NCI-H774 (cell line): Measurements from ENCODE around the gene SLC8A3.
"Not testable (repeated sequence)": the region's sequence is repeated elsewhere in the genome, so short reads cannot be mapped to it uniquely, and the experiment has no call there.

ENCODE experiments used
- DNase-seq: peaks from one replicate; lab custom pipeline; 2025; lab: John Stamatoyannopoulos, UW

The SLC8A3 gene, protein sequence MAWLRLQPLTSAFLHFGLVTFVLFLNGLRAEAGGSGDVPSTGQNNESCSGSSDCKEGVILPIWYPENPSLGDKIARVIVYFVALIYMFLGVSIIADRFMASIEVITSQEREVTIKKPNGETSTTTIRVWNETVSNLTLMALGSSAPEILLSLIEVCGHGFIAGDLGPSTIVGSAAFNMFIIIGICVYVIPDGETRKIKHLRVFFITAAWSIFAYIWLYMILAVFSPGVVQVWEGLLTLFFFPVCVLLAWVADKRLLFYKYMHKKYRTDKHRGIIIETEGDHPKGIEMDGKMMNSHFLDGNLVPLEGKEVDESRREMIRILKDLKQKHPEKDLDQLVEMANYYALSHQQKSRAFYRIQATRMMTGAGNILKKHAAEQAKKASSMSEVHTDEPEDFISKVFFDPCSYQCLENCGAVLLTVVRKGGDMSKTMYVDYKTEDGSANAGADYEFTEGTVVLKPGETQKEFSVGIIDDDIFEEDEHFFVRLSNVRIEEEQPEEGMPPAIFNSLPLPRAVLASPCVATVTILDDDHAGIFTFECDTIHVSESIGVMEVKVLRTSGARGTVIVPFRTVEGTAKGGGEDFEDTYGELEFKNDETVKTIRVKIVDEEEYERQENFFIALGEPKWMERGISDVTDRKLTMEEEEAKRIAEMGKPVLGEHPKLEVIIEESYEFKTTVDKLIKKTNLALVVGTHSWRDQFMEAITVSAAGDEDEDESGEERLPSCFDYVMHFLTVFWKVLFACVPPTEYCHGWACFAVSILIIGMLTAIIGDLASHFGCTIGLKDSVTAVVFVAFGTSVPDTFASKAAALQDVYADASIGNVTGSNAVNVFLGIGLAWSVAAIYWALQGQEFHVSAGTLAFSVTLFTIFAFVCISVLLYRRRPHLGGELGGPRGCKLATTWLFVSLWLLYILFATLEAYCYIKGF

DNA sequence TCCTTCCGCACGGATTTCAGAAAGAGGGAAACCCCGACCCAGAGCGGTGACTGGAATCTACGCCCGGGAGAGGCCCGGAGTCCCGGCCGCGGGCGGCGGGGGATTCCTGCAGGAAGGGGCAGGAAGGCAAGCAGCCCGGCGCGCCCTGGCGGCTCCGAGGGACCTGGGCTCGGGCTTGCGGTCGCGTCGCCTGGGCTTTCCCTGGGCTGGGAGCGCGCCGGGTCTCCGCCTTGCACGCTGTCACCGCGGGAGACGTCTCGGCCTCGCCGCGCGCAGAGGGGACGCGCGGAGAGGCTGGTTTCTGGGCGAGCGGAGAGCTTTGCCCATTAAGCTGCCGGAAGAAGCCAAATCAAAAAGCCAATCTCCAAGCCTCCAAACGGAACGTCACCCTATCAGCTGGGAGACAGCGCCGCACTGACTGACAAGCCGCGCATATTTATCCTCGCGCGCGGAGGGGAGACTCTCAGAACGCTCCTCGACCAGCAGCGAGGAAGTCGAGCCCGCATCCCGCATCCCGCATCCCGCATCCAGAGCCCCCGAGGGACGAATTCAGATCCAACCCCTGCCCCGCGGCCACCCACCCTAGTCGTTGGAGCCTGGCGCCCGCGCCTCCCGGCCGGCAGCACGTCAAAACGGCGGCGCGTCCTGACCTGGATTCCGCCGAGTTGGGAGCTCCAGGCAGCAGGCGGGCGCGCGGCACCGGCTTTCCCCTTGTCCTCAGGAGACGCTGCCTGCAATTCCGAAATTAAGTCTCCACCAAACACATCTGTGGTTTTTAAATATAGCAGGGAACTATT is at the start of gene SLC8A3:
TSS of gene SLC8A3 (minus strand) at position 293 of the 797 bp plus-strand sequence. CDS start 20,529 bp downstream, outside the sequence.
- DNase-seq = no peak

DNA sequence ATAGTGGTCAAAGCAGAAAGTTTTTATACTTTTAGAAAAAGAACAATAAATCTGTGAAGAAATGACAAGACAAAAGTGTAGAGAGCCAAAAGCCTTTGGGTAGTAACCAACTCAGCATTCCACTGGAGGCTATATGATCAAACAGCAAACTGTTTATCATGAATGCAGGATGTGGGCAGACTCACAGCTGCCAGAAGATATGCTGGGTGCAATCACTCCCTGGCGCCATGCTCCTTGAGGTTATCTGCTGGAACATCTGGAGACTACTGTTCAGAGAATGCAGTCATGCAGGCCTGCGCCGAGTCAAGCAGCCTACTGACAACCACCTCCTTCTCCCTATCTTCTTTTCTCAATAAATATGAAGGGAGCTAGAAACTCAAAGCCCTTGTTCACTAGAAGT is 49.0 kb upstream of the SLC8A3 start:
- DNase-seq = no peak

DNA sequence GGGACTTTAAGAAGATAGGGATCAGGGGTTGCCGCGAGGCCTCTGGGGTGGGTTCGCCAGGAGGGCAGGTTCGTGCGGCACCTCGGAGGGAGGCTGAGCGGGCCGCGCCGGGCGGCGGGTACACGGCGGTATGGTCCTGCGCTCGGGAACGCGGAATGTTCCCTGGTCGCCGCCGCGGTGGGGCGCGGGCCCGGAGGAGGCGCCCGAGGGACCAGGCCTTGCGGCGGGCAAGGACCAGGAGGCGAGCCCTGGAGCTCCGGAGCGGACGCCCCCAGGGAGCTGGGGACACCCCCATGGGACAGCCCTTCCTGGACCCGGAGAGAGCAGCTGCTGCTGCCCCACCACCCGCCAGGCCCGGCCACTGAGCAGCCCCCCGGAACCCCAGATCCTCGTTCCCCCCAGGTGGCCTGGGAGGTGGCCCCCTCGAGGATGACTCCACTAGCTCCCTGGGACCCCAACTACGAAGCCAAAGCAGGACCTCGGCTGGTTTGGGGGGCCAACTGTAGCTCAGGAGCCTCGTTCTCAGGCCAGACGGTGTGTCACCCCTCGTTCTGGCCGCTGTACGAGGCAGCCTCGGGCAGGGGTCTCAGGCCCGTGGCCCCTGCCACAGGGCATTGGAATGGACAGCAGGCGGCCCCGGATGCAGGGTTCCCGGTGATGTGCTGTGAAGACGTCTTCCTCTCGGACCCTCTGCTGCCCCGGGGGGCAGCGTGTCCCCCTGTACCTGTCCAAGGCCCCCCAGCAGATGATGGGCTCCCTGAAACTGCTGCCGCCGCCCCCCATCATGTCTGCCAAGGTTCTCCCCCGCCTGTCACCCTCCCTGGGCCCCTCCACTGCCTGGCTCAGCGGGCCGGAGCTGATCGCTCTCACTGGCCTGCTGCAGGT is 45.6 kb upstream of the SLC8A3 start:
- no peak for DNase-seq

DNA sequence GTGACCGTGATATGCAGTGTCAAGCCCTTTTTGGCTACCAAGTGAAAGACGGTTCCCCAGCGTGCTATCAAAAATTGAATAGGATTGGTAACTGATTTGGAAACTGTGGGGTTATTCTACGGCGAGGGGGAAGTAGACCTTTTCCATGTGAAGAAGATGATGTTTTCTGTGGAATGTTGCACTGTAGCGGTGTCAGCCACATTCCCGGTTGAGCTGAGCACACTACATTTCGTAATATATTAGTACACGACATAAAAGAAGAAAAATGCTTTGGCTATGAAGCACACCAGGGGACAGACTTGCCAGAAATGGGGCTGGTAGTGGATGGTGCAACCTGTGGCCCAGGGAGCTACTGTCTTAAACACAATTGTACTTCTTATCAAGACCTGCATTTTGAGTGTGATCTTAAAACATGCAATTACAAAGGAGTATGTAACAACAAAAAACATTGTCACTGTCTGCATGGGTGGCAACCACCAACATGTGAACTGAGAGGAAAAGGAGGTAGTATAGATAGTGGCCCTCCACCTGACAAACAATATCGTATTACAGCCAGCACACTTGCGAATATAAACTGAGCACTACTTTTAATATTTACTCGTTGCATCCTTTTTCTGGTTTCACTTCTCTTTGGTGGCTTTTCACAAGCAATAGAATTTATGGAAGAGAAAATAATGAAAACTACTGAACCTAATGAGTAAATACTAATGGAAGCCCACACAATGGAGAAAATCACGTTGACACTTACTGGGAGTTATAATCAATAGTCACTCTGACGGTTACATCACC is 43.2 kb upstream of the SLC8A3 start:
- DNase-seq = not testable (repeated sequence)

DNA sequence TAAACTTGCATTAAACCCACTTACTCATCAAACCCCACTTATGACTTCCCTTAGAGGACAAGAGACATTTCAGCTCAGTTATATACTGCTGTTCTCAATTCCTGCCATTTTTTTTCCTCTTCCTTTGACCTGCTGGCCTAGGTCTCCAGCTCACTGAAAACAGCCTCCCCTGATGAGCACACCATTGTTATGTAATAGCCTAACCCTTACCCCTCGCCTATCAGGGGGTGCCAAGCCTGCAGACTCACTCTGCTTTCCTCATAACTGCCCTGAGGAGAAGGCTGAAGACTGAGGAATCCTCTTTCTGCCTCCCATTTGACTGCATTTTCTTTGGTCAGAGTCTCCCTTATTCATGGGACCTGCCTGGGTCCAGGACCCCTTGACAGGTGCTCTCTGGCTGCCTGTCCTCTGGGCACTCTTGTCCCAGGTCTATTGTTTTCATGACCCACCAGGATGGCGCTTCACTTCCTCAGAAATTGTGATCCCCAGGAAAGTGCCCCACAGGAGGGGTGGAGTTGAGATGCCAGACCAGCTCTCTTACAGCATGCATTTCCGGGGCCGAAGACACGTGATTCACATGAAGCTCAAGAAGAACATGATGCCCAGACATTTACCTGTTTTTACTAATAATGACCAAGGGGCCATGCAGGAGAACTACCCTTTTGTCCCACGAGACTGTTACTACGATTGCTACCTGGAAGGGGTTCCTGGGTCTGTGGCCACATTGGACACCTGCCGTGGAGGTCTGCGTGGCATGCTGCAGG is 41.3 kb upstream of the SLC8A3 start:
- DNase-seq = not testable (repeated sequence)

DNA sequence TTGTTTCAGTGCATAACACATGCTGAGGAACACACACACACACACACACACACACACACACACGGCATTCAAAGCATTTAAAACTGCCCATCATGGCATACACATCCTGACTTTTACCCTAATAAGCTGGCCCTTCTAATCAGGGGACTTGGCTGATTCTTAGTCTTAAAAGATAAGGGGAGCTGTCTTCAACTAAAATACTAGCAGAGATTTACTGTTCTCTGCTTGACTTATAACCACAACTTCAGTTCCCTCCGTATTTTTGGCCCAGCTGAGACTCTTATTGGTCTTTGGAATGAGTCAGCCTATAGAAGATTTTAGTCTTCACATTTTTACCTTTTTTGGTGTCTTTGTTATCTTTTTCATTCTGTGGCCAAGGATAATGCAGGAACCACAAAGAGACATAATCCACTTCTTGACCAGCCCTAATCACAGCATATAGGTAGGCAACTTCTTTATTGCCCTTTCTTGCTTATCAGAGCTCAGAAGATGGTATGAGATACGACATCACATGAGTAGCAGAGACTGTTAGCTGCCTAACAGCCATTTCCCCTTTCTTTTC is 25.1 kb upstream of the SLC8A3 start:
- no peak for DNase-seq

DNA sequence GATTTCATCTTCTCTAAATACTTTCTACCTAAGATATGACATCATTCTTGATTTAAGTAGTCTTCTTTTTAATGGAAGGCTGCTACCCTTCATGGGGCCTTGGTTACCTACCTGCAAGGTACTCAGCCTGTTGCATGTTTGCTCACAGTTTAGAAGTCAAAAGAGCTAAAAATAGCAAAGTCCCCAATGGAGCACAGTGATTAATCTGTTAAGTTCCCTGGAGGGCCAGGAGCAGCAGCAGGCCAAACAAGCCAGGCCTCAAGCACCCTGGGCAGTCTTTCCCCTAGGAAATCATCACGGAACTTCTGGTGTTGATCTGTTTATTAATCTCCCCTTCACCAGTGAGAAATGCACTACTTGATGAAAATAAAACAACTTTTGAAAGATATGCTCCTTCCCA is 24.0 kb upstream of the SLC8A3 start:
- DNase-seq = no peak

DNA sequence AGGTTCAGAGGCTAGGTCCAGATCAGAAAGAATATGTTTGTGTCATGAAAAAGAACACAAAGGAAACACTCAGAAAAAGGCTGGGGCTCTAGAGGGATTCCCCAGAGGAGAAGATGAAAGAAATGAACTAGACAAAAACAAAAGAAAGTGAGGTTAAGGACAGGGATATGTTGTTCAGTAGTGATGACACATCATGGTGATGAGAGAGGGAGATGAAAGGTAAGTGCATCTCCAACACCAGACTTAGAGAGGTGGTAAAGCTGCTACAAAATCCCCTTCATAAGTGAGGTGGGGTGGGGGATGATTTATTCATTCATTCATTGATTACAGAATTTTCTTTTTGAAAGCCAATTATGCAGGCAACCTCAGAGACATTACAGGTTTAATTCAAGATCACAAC is 19.6 kb upstream of the SLC8A3 start:
- DNase-seq = no peak

DNA sequence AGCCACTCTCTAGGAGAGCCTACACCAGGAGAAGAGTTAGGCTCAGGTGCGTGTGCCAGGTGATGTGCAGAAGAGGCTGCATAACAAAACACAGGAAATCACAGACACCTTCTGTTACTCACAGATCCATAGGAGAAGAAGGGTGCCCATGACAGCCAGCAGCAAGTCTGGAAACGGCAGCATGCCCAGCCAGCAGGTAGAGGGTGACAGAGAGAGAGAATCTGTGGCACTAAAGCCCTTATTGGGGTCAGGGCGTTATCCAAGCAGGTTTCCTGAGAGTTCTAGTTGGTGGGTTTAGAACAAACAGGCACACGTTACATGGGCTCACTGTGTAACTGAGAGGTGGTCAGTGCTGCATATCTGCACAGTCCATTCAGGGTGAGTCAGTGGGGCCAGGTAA is 14.9 kb upstream of the SLC8A3 start:
- no peak for DNase-seq

DNA sequence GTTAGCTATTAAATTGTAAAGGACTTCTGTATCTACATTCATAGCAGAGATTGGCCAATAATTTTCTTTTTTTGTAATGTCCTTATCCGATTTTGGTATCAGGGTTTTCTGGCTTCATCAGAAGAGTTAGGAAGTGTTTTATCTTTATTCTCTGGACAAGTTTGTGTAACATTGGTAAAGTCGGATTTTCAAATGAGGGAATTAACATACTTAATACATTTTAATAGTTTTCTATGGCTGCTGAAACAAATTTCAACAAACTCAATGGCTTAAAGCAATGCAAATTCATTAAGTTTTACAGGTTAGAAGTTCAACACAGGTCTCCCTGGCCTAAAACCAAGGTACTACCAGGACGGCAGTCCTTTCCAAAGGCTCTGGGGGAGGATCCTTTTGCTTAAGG is 13.2 kb upstream of the SLC8A3 start:
- no peak for DNase-seq

DNA sequence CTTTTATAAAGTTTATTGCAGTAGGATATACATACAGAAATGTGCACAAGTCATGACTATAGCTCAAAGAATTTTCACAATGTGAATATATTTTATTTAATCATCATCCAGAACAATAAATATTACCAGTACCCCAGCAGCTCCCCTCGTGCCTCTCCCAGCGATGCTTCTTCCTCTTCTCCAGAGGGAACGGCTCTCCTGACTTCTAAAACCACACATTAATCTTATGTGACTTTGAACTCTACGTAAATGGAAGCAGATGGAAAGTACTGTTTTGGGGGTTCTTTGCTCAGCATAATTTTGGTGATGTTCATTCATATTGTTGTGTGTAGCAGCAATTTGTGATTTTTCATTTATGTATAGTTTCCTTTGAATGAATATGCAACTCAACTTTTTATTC is 4.6 kb upstream of the SLC8A3 start:
- no peak for DNase-seq

- no peak for DNase-seq
These were observed 4.2 kb upstream of the SLC8A3 start for GRCh38 chr14:70192915-70193314.

DNA sequence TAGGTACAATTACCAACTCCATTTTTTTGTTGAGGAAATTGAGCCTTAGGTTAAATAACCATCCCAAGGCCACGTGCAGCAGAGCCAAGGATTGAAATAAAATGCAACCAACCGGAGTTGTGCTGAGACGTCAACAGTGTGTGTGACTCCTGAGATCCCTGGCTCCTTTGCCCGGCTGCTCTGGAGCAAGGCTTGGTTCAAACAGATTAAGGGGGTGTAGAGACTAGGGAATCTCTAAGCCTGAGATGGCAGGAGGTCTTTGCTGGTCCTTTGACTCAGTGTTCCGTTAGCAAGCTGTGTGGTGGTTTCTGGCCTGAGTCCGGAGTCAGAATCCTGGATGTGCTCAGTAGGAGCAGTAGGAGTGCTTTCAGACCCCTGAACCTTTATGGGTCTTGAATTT is 1.4 kb upstream of the SLC8A3 start:
- DNase-seq = no peak

- no peak for DNase-seq
These were observed 816 bp upstream of the SLC8A3 start for GRCh38 chr14:70189456-70190077.

- no peak for DNase-seq
These were observed 461 bp downstream of the SLC8A3 start for GRCh38 chr14:70188322-70188658.

- no peak for DNase-seq
These were observed 1.8 kb downstream of the SLC8A3 start for GRCh38 chr14:70186900-70187451.

DNA sequence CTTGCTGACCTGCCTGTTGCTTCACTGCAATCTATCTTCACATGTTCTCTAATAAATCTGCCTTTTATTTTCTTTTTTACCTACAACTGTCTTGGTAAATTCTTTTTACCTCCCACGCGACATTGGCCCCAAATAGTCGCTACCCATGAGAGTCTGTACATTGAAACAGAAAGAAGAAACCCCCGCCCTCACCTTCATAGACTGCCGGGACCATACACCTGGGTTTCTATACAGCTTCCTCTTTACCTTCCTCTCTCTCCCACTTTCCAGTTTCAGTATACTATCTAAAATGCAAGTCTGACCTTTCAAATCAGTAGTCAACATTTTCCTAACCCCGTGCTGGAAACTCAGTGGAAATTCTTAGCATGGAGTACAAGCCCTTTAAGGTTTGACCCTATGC is 4.8 kb downstream of the SLC8A3 start:
- DNase-seq = no peak

DNA sequence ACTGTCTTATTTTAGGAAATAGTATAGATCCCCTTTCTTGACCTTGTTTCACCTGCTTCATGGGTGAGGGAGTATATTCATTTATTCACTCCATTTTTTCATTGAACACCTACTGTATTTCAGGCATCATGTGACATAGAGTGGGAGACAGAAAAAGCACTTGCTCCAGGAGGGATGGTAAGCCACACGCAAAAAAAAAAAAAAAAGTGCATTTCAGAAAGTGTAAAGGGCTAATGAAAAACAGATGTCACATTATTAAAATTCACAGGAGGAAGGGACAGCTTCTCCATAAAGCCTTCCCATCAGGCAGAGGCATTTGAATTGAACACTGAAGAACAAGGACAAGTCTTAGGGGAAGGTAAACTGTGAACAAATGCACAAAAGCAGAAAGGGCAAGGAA is 7.5 kb downstream of the SLC8A3 start:
- no peak for DNase-seq

- DNase-seq = no peak
These were observed 8.0 kb downstream of the SLC8A3 start for GRCh38 chr14:70180718-70181117.
